SK-N-SH (cell line): Measurements from ENCODE around the gene SNRPD1. TPM values are rescaled to one million over a fixed set of nuclear protein-coding genes. Genes with fewer than 3 reads are reported as not detected.

Experiments used
- CTCF ChIA-PET: fragments of 300-600, 350-600 bp; formaldehyde crosslinking; extraction: SDS; loops from one replicate; lab custom pipeline; 2021; lab: Yijun Ruan, JAX
- POLR2A ChIA-PET: fragments of 350-600 bp; sonication (Branson Sonifier 250); formaldehyde crosslinking; extraction: SDS; loops from one replicate; lab custom pipeline; 2020; ENCODE audit warnings: antibody characterized with exemption, inconsistent platforms; lab: Yijun Ruan, JAX
- DNase-seq: peaks from one replicate; pipeline ENCODE4 v3.0.0; 2012
- H2AFZ ChIP-seq: fragments of 200-600 bp; sonication (generic); 2 replicates; pipeline ENCODE4 v1.8.1; 2016; ENCODE audit warnings: antibody characterized with exemption, mild to moderate bottlenecking, low read depth
- H3F3A ChIP-seq: fragments of 200-600 bp; sonication (generic); replicated peaks from 2 replicates; pipeline ENCODE3; 2016; ENCODE audit warnings: antibody characterized with exemption, mild to moderate bottlenecking; ENCODE audit not compliant: insufficient read depth
- H3K27ac ChIP-seq, 2 experiments: fragments of 200-500 bp in 1 of 2; fragments of 200-600 bp in 1 of 2; sonication (Bioruptor generic) in 1 of 2; sonication (generic), shearing (Covaris generic) in 1 of 2; 2 replicates each; pipeline versions ENCODE4 v1.5.1 to v1.6.1; 2014 to 2016; ENCODE audit warnings: low read depth in 2 of 2, inconsistent platforms in 1 of 2, low read length in 1 of 2, mild to moderate bottlenecking in 1 of 2, mixed read lengths in 1 of 2
- H3K27me3 ChIP-seq: fragments of 200-600 bp; sonication (generic), shearing (Covaris generic); 2 replicates; pipeline ENCODE4 v1.6.1; 2016; ENCODE audit warnings: mixed run types; ENCODE audit not compliant: insufficient read depth
- H3K36me3 ChIP-seq, 2 experiments: fragments of 200-500 bp in 1 of 2; fragments of 200-600 bp in 1 of 2; sonication (Bioruptor generic) in 1 of 2; sonication (generic) in 1 of 2; replicated peaks in 1 of 2; 2 replicates each; pipeline versions ENCODE3 to v1.5.1; 2014 to 2016; ENCODE audit warnings: low read length in 1 of 2, mild to moderate bottlenecking in 1 of 2; ENCODE audit not compliant: insufficient read depth in 2 of 2, control insufficient read depth in 1 of 2
- H3K4me1 ChIP-seq, 2 experiments: fragments of 200-500 bp in 1 of 2; fragments of 200-600 bp in 1 of 2; sonication (Bioruptor generic) in 1 of 2; sonication (generic), shearing (Covaris generic) in 1 of 2; 2 replicates each; pipeline versions ENCODE4 v1.5.1 to v1.6.1; 2014 to 2016; ENCODE audit warnings: low read depth in 1 of 2, low read length in 1 of 2, mixed run types in 1 of 2; ENCODE audit not compliant: insufficient read depth in 2 of 2, control insufficient read depth in 1 of 2
- H3K4me2 ChIP-seq: fragments of 200-600 bp; sonication (generic), shearing (Covaris generic); 2 replicates; pipeline ENCODE4 v1.6.1; 2017; ENCODE audit warnings: mixed run types
- H3K4me3 ChIP-seq, 2 experiments: fragments of 200-500 bp in 1 of 2; fragments of 200-600 bp in 1 of 2; sonication (Bioruptor generic) in 1 of 2; sonication (generic), shearing (Covaris generic) in 1 of 2; 2 replicates each; pipeline versions ENCODE4 v1.5.1 to v1.8.1; 2014 to 2016; ENCODE audit warnings: low read depth in 2 of 2, inconsistent platforms in 1 of 2, low read length in 1 of 2, mild to moderate bottlenecking in 1 of 2, mixed read lengths in 1 of 2, moderate library complexity in 1 of 2
- H3K79me2 ChIP-seq: fragments of 200-600 bp; sonication (generic); 2 replicates; pipeline ENCODE4 v1.8.1; 2017; ENCODE audit warnings: mild to moderate bottlenecking; ENCODE audit not compliant: insufficient read depth
- H3K9ac ChIP-seq: fragments of 200-600 bp; sonication (generic); 2 replicates; pipeline ENCODE4 v1.6.1; 2017; ENCODE audit warnings: mixed run types
- H3K9me2 ChIP-seq: fragments of 200-600 bp; sonication (generic); 2 replicates; pipeline ENCODE4 v1.6.1; 2017; ENCODE audit warnings: mixed run types
- H3K9me3 ChIP-seq: fragments of 200-600 bp; sonication (generic); 2 replicates; pipeline ENCODE4 v1.6.1; 2017; ENCODE audit warnings: mixed run types, mild to moderate bottlenecking, moderate library complexity
- H4K20me1 ChIP-seq: fragments of 200-600 bp; sonication (generic); 2 replicates; pipeline ENCODE4 v1.6.1; 2017; ENCODE audit warnings: mild to moderate bottlenecking, mixed run types; ENCODE audit not compliant: insufficient read depth
- CHD2 ChIP-seq: fragments of 150-350 bp; IDR thresholded peaks from 2 replicates; pipeline ENCODE4 v1.6.1; 2018; ENCODE audit warnings: low read length; ENCODE audit not compliant: partially characterized antibody
- EZH2phosphoT487 ChIP-seq: fragments of 200-600 bp; sonication (generic); IDR thresholded peaks from 2 replicates; pipeline ENCODE4 v1.6.1; 2017; ENCODE audit warnings: low read depth, mixed run types, mild to moderate bottlenecking, antibody characterized with exemption, moderate library complexity, borderline replicate concordance
- FOSL2 ChIP-seq: IDR thresholded peaks from 2 replicates; pipeline ENCODE4 v1.4.0; 2012; ENCODE audit warnings: low read depth, mild to moderate bottlenecking, moderate library complexity, borderline replicate concordance
- FOXJ3 ChIP-seq: sonication (generic); formaldehyde crosslinking; IDR thresholded peaks from 2 replicates; pipeline ENCODE4 v1.5.1; 2020; ENCODE audit warnings: mild to moderate bottlenecking, missing genetic modification reagents
- GABPA ChIP-seq: IDR thresholded peaks from 2 replicates; pipeline ENCODE4 v1.4.0; 2012; ENCODE audit warnings: low read depth, mild to moderate bottlenecking
- GATA2 ChIP-seq: sonication (generic); formaldehyde crosslinking; IDR thresholded peaks from 2 replicates; pipeline ENCODE4 v1.5.0; 2020; ENCODE audit warnings: mild to moderate bottlenecking, missing genetic modification reagents
- JUND ChIP-seq: IDR thresholded peaks from 2 replicates; pipeline ENCODE4 v1.4.0; 2012
- MAX ChIP-seq: IDR thresholded peaks from 2 replicates; pipeline ENCODE4 v1.4.0; 2012; ENCODE audit warnings: low read depth
- NRF1 ChIP-seq: IDR thresholded peaks from 2 replicates; pipeline ENCODE4 v1.6.1; 2012; ENCODE audit warnings: low read depth, mild to moderate bottlenecking, low read length
- RCOR1 ChIP-seq: fragments of 150-350 bp; IDR thresholded peaks from 2 replicates; pipeline ENCODE4 v1.6.1; 2017; ENCODE audit warnings: antibody characterized with exemption, low read length
- RXRA ChIP-seq: IDR thresholded peaks from 2 replicates; pipeline ENCODE4 v1.4.0; 2012; ENCODE audit warnings: low read depth, mild to moderate bottlenecking, borderline replicate concordance
- TCF12 ChIP-seq: IDR thresholded peaks from 2 replicates; pipeline ENCODE4 v1.4.0; 2012
- ZBTB33 ChIP-seq: IDR thresholded peaks from 2 replicates; pipeline ENCODE4 v1.4.0; 2012; ENCODE audit warnings: low read depth, borderline replicate concordance
- WGBS: methylation state at CpG from one replicate; pipeline ENCODE4 v1.1.6; 2017; ENCODE audit warnings: low lambda C conversion rate; 5-methylcytosine and 5-hydroxymethylcytosine counted together
- polyA plus RNA-seq, 3 experiments: library from polyadenylated mRNA; depleted of rRNA; stranded (reverse); fragments of >200 nt; gene quantifications; 2 replicates each; pipeline ENCODE4 v1.2.3, GENCODE V29; 2012
- TF ChIP-seq, protein P1 (sequence below): fragments of 200-600 bp; sonication (generic); IDR thresholded peaks from 2 replicates; pipeline ENCODE4 v1.6.1; 2017; ENCODE audit warnings: antibody characterized with exemption, mild to moderate bottlenecking, moderate library complexity
- TF ChIP-seq, protein P2 (sequence below): IDR thresholded peaks from 2 replicates; pipeline ENCODE4 v1.4.0; 2012; ENCODE audit warnings: low read depth, borderline replicate concordance

SNRPD1 gene
- polyA plus RNA-seq, 1 of the 3 experiments (the other 2 are of a cell fraction) = 24.6 TPM

DNA sequence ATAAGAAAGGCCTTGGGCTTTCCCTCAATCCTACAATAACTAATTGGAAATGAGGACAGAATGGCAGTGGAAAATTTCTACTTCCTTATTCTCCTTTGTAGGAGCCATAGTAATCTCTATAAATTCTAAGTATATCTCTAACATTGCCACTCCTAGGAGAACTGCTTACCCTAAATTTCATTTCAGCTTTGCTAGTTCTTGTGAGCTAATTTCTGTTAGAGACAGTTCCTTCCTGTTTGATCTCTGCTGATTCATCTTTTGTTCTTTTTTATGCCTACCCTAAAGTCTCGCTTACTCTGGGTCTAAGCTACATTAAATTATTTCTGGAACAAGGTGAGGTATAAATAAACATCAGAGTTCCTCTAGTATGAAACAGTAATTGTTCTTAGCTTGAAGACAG lies 66.7 kb downstream of the SNRPD1 start:
- Histone ChIP-seq H3K4me1 (no peaks in the 10 kb centered on the region), H2AFZ (no peak overlapping the region), H3K9me2 (no peaks in the 10 kb centered on the region), H3K4me2 (no peak overlapping the region), H3K4me3 (no peak overlapping the region), H3K79me2 (no peaks in the 10 kb centered on the region), H4K20me1 (no peaks in the 10 kb centered on the region), H3K27ac (no peak overlapping the region), H3K9me3 (no peaks in the 10 kb centered on the region), H3K9ac (no peak overlapping the region), H3K27me3 (no peaks in the 10 kb centered on the region), H3K36me3 (peaks cover 0 to 6% of the 10 kb centered on the region in 2 experiments), H3F3A (no peaks in the 10 kb centered on the region)
- TF ChIP-seq RCOR1 (no peak), CHD2 (no peak)
- ChIA-PET POLR2A (no interaction called here), CTCF (no interaction called here)
- no peak for DNase-seq
- WGBS = 97% methylated on average over 1 of the region's 1 CpG

DNA sequence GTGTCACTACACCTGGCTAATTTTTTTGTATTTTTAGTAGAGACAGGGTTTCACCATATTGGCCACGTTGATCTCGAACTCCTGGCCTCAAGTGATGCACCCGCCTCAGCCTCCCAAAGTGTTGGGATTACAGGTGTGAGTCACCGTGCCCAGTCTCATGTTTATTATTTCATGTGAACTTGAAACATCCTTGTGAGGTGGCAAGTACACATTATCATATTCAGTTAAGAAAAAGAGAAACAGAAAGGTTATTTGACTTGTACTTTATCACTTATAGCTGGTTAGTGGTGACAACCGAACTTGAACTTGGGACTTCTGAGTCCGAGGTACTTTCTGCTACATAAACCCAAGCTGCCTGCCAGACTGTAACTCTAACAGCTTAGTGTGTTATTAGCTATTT lies 68.0 kb downstream of the SNRPD1 start:
- no peak for DNase-seq
- Histone ChIP-seq H3K27me3 (no peaks in the 10 kb centered on the region), H2AFZ (no peak overlapping the region), H3F3A (no peaks in the 10 kb centered on the region), H3K4me3 (no peak overlapping the region), H3K36me3 (peaks cover 0 to 6% of the 10 kb centered on the region in 2 experiments), H3K9ac (no peak overlapping the region), H3K9me3 (no peaks in the 10 kb centered on the region), H3K4me1 (no peaks in the 10 kb centered on the region), H3K27ac (no peak overlapping the region), H3K9me2 (no peaks in the 10 kb centered on the region), H4K20me1 (no peaks in the 10 kb centered on the region), H3K79me2 (no peaks in the 10 kb centered on the region), H3K4me2 (no peak overlapping the region)
- TF ChIP-seq NRF1 (no peak), JUND (no peak), RCOR1 (no peak), GABPA (no peak), GATA2 (no peak), TCF12 (no peak), FOSL2 (no peak), MAX (no peak), ZBTB33 (no peak), EZH2phosphoT487 (no peak), RXRA (no peak), FOXJ3 (no peak)
- TF ChIP-seq, protein P1, sequence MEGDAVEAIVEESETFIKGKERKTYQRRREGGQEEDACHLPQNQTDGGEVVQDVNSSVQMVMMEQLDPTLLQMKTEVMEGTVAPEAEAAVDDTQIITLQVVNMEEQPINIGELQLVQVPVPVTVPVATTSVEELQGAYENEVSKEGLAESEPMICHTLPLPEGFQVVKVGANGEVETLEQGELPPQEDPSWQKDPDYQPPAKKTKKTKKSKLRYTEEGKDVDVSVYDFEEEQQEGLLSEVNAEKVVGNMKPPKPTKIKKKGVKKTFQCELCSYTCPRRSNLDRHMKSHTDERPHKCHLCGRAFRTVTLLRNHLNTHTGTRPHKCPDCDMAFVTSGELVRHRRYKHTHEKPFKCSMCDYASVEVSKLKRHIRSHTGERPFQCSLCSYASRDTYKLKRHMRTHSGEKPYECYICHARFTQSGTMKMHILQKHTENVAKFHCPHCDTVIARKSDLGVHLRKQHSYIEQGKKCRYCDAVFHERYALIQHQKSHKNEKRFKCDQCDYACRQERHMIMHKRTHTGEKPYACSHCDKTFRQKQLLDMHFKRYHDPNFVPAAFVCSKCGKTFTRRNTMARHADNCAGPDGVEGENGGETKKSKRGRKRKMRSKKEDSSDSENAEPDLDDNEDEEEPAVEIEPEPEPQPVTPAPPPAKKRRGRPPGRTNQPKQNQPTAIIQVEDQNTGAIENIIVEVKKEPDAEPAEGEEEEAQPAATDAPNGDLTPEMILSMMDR = no peak
- TF ChIP-seq, protein P2, sequence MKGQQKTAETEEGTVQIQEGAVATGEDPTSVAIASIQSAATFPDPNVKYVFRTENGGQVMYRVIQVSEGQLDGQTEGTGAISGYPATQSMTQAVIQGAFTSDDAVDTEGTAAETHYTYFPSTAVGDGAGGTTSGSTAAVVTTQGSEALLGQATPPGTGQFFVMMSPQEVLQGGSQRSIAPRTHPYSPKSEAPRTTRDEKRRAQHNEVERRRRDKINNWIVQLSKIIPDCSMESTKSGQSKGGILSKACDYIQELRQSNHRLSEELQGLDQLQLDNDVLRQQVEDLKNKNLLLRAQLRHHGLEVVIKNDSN = no peak
- ChIA-PET CTCF (no interaction called here), POLR2A (no interaction called here)
- 93% methylated on average over 6 of the region's 6 CpGs for WGBS
